GM18526 (cell line): Measurements from ENCODE around the gene BACH1.

Source experiments
- POLR2A ChIP-seq: IDR thresholded peaks from 3 replicates; pipeline ENCODE4 v1.6.1; 2011; ENCODE audit not compliant: insufficient read length; ENCODE audit errors: extremely low read depth

The BACH1 gene

DNA sequence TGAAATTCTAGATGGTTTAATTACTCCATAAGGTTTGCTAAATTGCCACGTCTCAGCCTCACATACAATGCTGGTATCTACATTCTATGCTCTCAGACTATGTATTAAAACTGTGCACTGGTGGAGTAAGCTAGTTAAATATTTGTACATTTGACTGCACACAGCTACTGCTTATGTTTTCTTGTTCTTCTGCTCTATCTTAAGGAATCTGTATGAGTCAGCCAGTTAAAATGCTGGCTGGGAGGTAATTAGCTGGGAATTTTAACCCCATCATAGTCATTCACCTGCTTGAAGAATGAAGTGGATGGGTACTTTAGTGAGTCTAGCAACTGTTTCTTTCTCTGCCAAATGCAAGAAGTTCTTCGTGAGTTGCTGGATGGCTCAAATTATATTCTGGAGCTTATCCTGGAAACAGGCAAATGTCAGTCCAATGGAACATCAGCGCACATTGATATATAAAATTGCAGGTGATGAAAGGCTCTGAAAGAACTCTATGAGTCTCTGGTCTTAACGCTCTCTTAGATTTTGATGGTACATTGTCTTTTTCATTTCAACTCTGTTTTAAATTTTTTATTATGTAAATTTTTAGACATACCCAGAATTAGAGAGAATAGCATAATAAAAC is 83.4 kb downstream of the BACH1 start:
- TF ChIP-seq POLR2A: no peak

DNA sequence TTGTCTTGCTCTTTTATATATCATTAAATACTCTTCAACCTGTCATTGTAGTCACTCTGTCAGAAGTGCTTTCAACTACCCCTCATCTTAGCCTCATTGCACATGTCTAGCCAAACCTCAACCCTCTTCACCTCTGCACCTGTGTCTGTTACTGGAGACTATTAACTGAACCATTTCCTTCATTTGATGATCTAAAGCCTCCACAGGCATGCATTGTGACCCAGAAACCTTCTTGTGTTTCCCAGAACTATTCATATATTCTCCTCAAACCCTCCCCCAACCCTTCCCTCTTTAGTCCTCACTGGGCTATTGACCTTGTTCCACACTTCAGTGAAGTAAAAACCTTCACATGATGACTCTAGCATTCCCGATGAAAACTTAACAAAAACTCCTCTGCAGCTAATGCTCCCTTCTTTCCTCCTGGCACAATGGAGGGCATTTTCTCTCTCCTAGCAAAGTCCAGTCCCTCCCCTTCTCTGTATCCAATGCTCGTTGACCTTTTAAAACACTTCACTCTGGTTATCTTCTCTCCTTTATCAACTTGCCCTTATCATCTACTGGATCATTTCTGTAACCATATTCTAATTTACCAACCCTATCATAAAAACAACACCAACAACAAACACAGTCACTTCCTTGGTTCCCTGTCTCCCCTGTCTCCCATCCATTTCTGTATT is 86.1 kb downstream of the BACH1 start:
- no peak for TF ChIP-seq POLR2A

DNA sequence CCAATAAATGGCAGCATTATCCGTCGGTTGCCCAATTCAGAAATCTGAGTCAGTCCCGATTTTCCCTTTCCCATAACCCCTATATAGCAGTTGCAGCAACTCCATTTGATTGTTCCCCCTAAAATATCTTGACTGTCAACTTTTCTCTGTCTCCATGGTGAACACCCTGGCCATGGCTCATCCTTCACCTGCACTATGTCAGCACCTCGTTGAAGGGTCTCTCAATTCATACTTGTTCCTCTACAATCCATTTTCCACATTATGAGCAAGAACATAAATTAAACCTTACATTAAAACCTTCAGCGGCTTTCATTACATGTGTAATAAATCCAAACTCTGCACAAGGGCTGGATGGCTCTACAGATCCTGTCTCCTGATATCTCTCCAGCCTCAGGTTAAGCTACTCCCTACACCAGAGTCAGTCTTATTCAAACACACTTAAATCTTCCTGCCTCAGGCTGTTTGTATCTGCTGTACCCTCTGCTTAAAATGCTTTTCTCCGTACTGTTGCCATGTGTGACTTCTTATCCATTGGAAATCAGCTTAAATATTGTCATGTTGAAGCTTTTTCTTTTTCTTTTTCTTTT is 87.3 kb downstream of the BACH1 start:
- TF ChIP-seq POLR2A: no peak

DNA sequence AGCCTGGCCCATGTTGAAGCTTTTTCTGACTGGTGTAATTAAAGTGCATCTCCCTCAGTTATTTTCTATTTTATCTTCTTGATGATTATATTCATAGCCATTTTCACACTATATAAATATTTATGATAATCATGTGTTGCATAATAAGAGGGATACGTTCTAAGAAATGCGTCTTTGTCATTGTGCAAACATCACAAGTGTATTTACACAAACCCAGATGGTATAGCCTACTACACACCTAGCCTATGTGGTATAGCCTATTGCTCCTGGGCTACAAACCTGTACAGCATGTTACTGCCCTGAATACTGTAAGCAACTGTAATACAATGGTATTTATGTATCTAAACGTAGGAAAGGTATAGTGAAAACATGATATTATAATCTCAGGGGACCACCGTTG is 88.1 kb downstream of the BACH1 start:
- TF ChIP-seq POLR2A: no peak

DNA sequence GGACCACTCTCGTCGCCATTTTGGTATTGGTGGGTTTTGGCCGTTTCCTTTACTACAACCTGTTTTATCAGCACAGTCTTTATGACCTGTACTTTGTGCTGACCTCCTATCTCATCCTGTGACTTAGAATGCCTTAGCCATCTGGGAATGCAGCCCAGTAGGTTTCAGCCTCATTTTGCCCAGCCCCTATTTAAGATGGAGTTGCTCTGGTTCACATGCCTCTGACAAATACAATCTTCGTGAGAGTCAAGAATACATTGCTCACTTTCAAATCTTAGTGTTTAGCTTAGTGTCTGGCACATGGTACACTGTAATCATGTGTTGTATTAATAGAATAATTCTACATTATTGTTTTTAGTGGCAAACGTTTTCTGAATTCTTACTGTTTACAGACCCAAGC is 88.9 kb downstream of the BACH1 start:
- no peak for TF ChIP-seq POLR2A

DNA sequence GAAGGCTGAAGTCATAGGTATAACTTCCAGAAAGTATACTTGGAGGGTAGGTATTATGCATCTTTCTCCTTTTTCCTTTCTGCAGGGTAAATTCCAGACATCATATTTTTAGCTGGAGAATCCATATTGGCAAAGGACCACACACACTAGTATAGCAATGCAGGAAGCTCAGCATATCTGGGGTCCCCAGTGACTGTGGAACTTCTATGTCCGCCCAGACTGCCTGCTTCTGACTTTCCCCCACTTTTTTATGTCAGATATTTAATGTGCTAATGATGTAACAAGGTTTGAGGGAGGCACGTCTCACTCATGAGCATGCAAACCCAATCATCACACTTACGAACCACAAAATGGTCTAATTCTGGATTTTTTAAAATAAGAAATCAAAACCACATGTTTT is 90.4 kb downstream of the BACH1 start:
- no peak for TF ChIP-seq POLR2A

DNA sequence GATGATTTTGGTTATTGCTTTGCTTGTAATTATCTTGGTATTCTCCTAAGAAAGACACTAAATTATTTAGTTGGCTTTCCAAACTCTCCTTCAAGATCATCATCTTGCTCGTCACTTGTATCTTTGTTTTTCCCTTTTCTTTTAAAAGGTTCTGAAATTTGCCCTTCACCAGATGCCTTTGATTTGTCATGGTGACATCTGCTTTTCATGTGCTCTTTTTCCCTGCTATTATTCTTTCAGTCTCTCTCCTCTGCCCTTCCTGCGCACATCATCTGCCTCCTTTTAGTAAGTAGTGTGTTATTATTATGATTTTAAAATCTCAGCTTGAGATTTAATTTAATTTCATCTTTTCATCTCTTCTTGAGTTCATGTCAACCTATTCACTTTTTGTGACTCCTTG is 92.1 kb downstream of the BACH1 start:
- no peak for TF ChIP-seq POLR2A

DNA sequence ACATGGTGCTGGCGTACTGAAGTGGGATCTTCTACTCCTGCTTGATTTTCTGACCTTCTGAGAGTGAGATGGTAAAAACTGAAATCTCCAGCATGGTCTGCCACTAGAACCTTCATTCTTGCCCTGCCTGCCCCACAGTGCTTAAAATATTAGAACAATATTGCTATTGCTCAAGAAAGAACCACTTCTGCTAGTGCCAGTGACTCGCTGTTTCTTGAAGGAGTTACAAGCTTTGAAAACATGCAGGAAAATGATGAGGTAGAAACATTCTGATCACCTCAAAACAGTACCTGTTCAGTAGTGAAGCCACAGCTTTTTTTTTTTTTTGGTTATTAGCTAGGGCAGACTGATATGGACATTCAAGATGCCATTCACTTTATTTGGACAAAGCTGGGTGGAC is 95.3 kb downstream of the BACH1 start:
- no peak for TF ChIP-seq POLR2A
